Rectal smooth muscle tissue (tissue), 1 donor: Measurements from ENCODE around the gene VPS51.

Source experiments
- H3K27ac ChIP-seq: one replicate; pipeline ENCODE4 v1.7.0; 2013; ENCODE audit warnings: low read depth, low read length, inconsistent platforms
- H3K27me3 ChIP-seq: one replicate; pipeline ENCODE4 v1.7.0; 2013; ENCODE audit warnings: low read length; ENCODE audit not compliant: control insufficient read depth, insufficient read depth
- H3K36me3 ChIP-seq: one replicate; pipeline ENCODE4 v1.7.0; 2013; ENCODE audit warnings: low read length; ENCODE audit not compliant: control insufficient read depth, insufficient read depth
- H3K4me1 ChIP-seq: one replicate; pipeline ENCODE4 v1.7.0; 2013; ENCODE audit warnings: low read length; ENCODE audit not compliant: control insufficient read depth, insufficient read depth
- H3K4me3 ChIP-seq: one replicate; pipeline ENCODE4 v1.7.0; 2013; ENCODE audit warnings: low read length
- H3K9ac ChIP-seq: one replicate; pipeline ENCODE4 v1.7.0; 2013; ENCODE audit warnings: low read length

VPS51 gene

GRCh38 chr11:65120831-65121230, 24.8 kb downstream of the VPS51 start:
- H3K27ac ChIP-seq: peak overlapping the region; percentile 93
- no peak overlapping the region for H3K9ac ChIP-seq
- peaks cover 18% of the 10 kb centered on the region for H3K36me3 ChIP-seq
- H3K27me3 ChIP-seq: no peaks in the 10 kb centered on the region
- H3K4me3 ChIP-seq: peak overlapping the region; percentile 82
- peaks cover 14% of the 10 kb centered on the region for H3K4me1 ChIP-seq

GRCh38 chr11:65121447-65121864, 25.4 kb downstream of the VPS51 start:
- Histone ChIP-seq H3K4me1 (peaks cover 12% of the 10 kb centered on the region), H3K27me3 (no peaks in the 10 kb centered on the region), H3K36me3 (peaks cover 21% of the 10 kb centered on the region), H3K9ac (peak overlapping the region; percentile 80), H3K4me3 (peak overlapping the region; percentile 82), H3K27ac (peak overlapping the region; percentile 93)

- Histone ChIP-seq H3K27me3 (no peaks in the 10 kb centered on the region), H3K9ac (peak within 1 kb of the TSS; percentile 92), H3K4me1 (peaks cover 7% of the 10 kb centered on the region), H3K4me3 (peak within 1 kb of the TSS; percentile 82), H3K36me3 (peaks cover 26% of the 10 kb centered on the region), H3K27ac (peak within 1 kb of the TSS; percentile 93)
These were observed 26.1 kb downstream of the VPS51 start, which contains the start of the genes FAU and MRPL49 for GRCh38 chr11:65121865-65122696. Gene FAU, minus strand, starts transcription at chr11:65122134. Its CDS starts 321 bp downstream, at chr11:65121813. Gene MRPL49, plus strand, starts transcription at chr11:65122321. Its CDS starts 26 bp downstream, at chr11:65122347.

GRCh38 chr11:65124480-65125196, 28.6 kb downstream of the VPS51 start:
- no peaks in the 10 kb centered on the region for H3K27me3 ChIP-seq
- peaks cover 7% of the 10 kb centered on the region for H3K4me1 ChIP-seq
- no peak overlapping the region for H3K9ac ChIP-seq
- H3K4me3 ChIP-seq: no peak overlapping the region
- H3K27ac ChIP-seq: no peak overlapping the region
- peaks cover 45% of the 10 kb centered on the region for H3K36me3 ChIP-seq

GRCh38 chr11:65125197-65126056, 29.4 kb downstream of the VPS51 start:
- Histone ChIP-seq H3K27me3 (no peaks in the 10 kb centered on the region), H3K9ac (no peak overlapping the region), H3K4me3 (no peak overlapping the region), H3K4me1 (peaks cover 7% of the 10 kb centered on the region), H3K27ac (no peak overlapping the region), H3K36me3 (peaks cover 48% of the 10 kb centered on the region)

- Histone ChIP-seq H3K4me1 (no peaks in the 10 kb centered on the region), H3K4me3 (no peak overlapping the region), H3K27me3 (no peaks in the 10 kb centered on the region), H3K27ac (no peak overlapping the region), H3K36me3 (peaks cover 54% of the 10 kb centered on the region), H3K9ac (no peak overlapping the region)
These were observed 30.7 kb downstream of the VPS51 start for GRCh38 chr11:65126624-65127274.

- Histone ChIP-seq H3K27ac (no peak overlapping the region), H3K4me1 (no peaks in the 10 kb centered on the region), H3K36me3 (peaks cover 62% of the 10 kb centered on the region), H3K9ac (no peak overlapping the region), H3K27me3 (no peaks in the 10 kb centered on the region), H3K4me3 (no peak overlapping the region)
These were observed 31.6 kb downstream of the VPS51 start for GRCh38 chr11:65127473-65128181.

GRCh38 chr11:65128182-65129145, 32.5 kb downstream of the VPS51 start:
- Histone ChIP-seq H3K4me3 (no peak overlapping the region), H3K27ac (no peak overlapping the region), H3K9ac (no peak overlapping the region), H3K4me1 (peaks cover 6% of the 10 kb centered on the region), H3K27me3 (no peaks in the 10 kb centered on the region), H3K36me3 (peaks cover 67% of the 10 kb centered on the region)

GRCh38 chr11:65129649-65130441, 33.8 kb downstream of the VPS51 start:
- no peak overlapping the region for H3K4me3 ChIP-seq
- H3K9ac ChIP-seq: no peak overlapping the region
- peaks cover 7% of the 10 kb centered on the region for H3K4me1 ChIP-seq
- no peak overlapping the region for H3K27ac ChIP-seq
- peaks cover 63% of the 10 kb centered on the region for H3K36me3 ChIP-seq
- H3K27me3 ChIP-seq: no peaks in the 10 kb centered on the region
